Middle frontal gyrus (tissue), 1 donor: ENCODE data around the gene KISS1R.

Source experiments
- DNase-seq: peaks from one replicate; pipeline ENCODE4 v3.0.0-alpha.2; 2015; ENCODE audit warnings: low spot score; ENCODE audit errors: extremely low spot score

The KISS1R gene

GRCh38 chr19:966485-967088, 49.5 kb downstream of the KISS1R start:
- DNase-seq: no peak
